Adrenal gland (tissue), 12 donors: Measurements from ENCODE around the gene PINLYP. TPM values are rescaled to one million over a fixed set of nuclear protein-coding genes. Genes with fewer than 3 reads are reported as not detected.
"Not testable (repeated sequence)": the region's sequence is repeated elsewhere in the genome, so short reads cannot be mapped to it uniquely, and the experiment has no call there.

ENCODE experiments used
- DNase-seq, 7 donors: peaks; one replicate each; pipeline ENCODE4 v3.0.0-alpha.2; 2019 to 2020
- H3K27ac ChIP-seq, 5 donors: fragments of 200-600 bp; sonication (generic) in 4 of 5; 1 replicate in 3 of 5; 2 replicates in 2 of 5; pipeline versions ENCODE4 v1.5.1 to v1.8.0; 2016 to 2020; ENCODE audit warnings: mild to moderate bottlenecking in 1 of 5
- H3K27me3 ChIP-seq: fragments of 200-600 bp; 2 replicates; pipeline ENCODE4 v1.8.0; 2021
- H3K36me3 ChIP-seq, 2 donors: fragments of 200-600 bp; replicated peaks in 1 of 2; 1 replicate in 1 of 2; 2 replicates in 1 of 2; pipeline versions ENCODE4 v1.5.1 to v1.8.0; 2018 to 2022
- H3K4me1 ChIP-seq, 2 donors: fragments of 200-600 bp; replicated peaks in 1 of 2; 1 replicate in 1 of 2; 2 replicates in 1 of 2; pipeline versions ENCODE4 v1.5.1 to v1.8.0; 2018 to 2021
- H3K4me3 ChIP-seq, 4 donors: fragments of 200-600 bp; sonication (generic) in 3 of 4; one replicate each; pipeline ENCODE4 v1.5.1; 2016 to 2018
- H3K9me3 ChIP-seq, 3 donors: fragments of 200-600 bp; sonication (generic) in 1 of 3; replicated peaks in 1 of 3; 1 replicate in 2 of 3; 2 replicates in 1 of 3; pipeline versions ENCODE4 v1.5.1 to v1.8.0; 2016 to 2021
- POLR2A ChIP-seq, 2 donors: fragments of 450-650 bp; IDR thresholded peaks; one replicate each; pipeline ENCODE4 v1.6.1; 2017; ENCODE audit warnings: antibody characterized with exemption in 2 of 2, mild to moderate bottlenecking in 2 of 2, moderate library complexity in 1 of 2
- WGBS, 4 donors: extraction: QIAGEN DNeasy Blood & Tissue Kit in 2 of 4; methylation state at CpG; one replicate each; pipeline versions ENCODE4 v1.1.5 to v1.1.7; 2013 to 2017; 5-methylcytosine and 5-hydroxymethylcytosine counted together
- intact Hi-C, 2 donors: fragments of 100-400 bp; cut with DNase I; formaldehyde crosslinking; loops; one replicate each; pipeline versions ENCODE4 v1.14.1 to v1.15.0; 2022 to 2023
- polyA plus RNA-seq, 3 donors: library from polyadenylated mRNA; stranded (reverse); fragments of 200-250 nt in 2 of 3; fragments of 350-450 nt in 1 of 3; fragmentation: Illumina TruSeq in 1 of 3; extraction: RNeasy Lipid Tissue Mini Kit (QIAGEN cat#74804) in 1 of 3; gene quantifications; one replicate each; pipeline ENCODE4 v1.2.3, GENCODE V29; 2013 to 2014
- total RNA-seq, 9 donors: library from RNA; depleted of rRNA in 4 of 9; stranded (reverse); fragments of >200 nt in 4 of 9; fragments of 120-200 nt in 1 of 9; fragmentation: NEBNext Ultra II Directional in 1 of 9; extraction: Animal tissue kit (Norgen Biotek cat#: 25700) in 1 of 9; gene quantifications; one replicate each; pipeline versions ENCODE4 v1.1.0 to v1.2.4, GENCODE V29; 2013 to 2023
- TF ChIP-seq, protein P1 (sequence below), 6 experiments: fragments of 450-650 bp in 4 of 6; fragments of 200-600 bp in 2 of 6; sonication (generic) in 1 of 6; IDR thresholded peaks; 1 replicate in 5 of 6; 2 replicates in 1 of 6; pipeline versions ENCODE4 v1.5.1 to v1.8.0; 2016 to 2021; ENCODE audit warnings: antibody characterized with exemption in 6 of 6, mild to moderate bottlenecking in 2 of 6, moderate library complexity in 1 of 6
- donor health status: healthy with polysubstance abuse.
- donor health status: Bipolar disorder and iron deficiency.
- donor health status: DM: yes; HTN: yes; CAD: no.
- donor health status: DM: no; HTN: no; CAD: no.
- donor health status: DM: no; HTN: no; CAD: no.
- donor health status: DM: yes; HTN: yes; CAD: no.

PINLYP gene
- total and polyA plus RNA-seq, 12 donors = 0.61 to 16.0 (median 4.3) TPM; not detected in 1

DNA sequence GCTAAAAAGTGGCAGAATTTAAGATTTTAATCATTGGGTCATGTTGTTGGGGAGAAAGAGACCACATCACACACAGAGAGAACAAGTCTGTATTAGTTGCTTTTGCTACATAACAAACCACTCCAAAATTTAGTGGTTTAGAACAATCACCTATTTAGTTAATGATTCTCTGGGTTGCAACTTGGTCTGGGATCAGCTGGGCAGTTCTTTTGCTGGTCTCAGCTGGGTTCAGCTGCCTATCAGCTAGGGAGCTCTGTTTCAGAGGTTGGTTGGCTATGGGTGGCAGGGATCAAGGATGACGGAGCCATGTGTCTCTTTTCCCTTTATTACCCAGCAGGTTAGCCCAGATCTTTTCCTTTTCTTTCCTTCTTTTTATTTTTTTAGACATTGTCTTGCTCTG is 8.9 kb downstream of the PINLYP start:
- intact Hi-C loops = no loop called here
- H3K27me3 ChIP-seq = no peaks in the 10 kb centered on the region
- peaks cover 0 to 5% of the 10 kb centered on the region in 2 donors for H3K36me3 ChIP-seq
- 94 to 100% (median 99%) methylated on average over 1 of the region's 1 CpG for WGBS, 4 donors
- H3K4me3 ChIP-seq = no peak overlapping the region
- peak overlapping the region in 4 of 5 donors; percentile 5 to 74 (median 50) for H3K27ac ChIP-seq
- H3K9me3 ChIP-seq = no peaks in the 10 kb centered on the region
- peaks cover 4 to 24% of the 10 kb centered on the region in 2 donors for H3K4me1 ChIP-seq
- DNase-seq = no peak
- TF ChIP-seq POLR2A (IDR thresholded peaks at IDR 0.05) = no peak
- TF ChIP-seq, protein P1, sequence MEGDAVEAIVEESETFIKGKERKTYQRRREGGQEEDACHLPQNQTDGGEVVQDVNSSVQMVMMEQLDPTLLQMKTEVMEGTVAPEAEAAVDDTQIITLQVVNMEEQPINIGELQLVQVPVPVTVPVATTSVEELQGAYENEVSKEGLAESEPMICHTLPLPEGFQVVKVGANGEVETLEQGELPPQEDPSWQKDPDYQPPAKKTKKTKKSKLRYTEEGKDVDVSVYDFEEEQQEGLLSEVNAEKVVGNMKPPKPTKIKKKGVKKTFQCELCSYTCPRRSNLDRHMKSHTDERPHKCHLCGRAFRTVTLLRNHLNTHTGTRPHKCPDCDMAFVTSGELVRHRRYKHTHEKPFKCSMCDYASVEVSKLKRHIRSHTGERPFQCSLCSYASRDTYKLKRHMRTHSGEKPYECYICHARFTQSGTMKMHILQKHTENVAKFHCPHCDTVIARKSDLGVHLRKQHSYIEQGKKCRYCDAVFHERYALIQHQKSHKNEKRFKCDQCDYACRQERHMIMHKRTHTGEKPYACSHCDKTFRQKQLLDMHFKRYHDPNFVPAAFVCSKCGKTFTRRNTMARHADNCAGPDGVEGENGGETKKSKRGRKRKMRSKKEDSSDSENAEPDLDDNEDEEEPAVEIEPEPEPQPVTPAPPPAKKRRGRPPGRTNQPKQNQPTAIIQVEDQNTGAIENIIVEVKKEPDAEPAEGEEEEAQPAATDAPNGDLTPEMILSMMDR (IDR thresholded peaks at IDR 0.05) = no peak

DNA sequence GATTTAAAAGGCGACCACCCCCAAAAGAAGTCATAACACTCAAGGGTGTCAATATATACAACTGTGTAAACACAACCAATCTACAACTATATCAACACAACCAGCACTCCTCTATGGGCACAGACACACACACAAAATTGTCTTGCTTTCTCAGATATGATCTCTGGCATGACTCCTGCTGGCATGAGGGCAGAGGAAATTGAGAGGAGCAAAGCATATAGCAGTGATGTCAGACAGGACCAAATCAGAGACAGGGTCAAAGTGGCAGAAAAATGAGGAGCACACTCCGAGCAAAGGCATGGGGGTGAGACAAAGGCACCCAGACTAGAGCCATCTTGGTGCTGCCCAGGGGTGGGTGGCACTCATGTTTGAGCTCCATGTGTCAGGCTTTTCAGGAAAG is 10.7 kb downstream of the PINLYP start:
- peaks cover 0 to 18% of the 10 kb centered on the region in 2 donors for H3K36me3 ChIP-seq
- TF ChIP-seq POLR2A (IDR thresholded peaks at IDR 0.05) = no peak
- TF ChIP-seq, protein P1 (IDR thresholded peaks at IDR 0.05) = no peak
- no peak overlapping the region for H3K27ac ChIP-seq
- H3K27me3 ChIP-seq = no peaks in the 10 kb centered on the region
- WGBS, 4 donors = 62 to 90% (median 63%) methylated on average over 2 of the region's 2 CpGs
- no peak for DNase-seq
- H3K4me1 ChIP-seq = peaks cover 4 to 16% of the 10 kb centered on the region in 2 donors
- no peak overlapping the region for H3K4me3 ChIP-seq
- intact Hi-C loops = no loop called here
- H3K9me3 ChIP-seq = no peaks in the 10 kb centered on the region

DNA sequence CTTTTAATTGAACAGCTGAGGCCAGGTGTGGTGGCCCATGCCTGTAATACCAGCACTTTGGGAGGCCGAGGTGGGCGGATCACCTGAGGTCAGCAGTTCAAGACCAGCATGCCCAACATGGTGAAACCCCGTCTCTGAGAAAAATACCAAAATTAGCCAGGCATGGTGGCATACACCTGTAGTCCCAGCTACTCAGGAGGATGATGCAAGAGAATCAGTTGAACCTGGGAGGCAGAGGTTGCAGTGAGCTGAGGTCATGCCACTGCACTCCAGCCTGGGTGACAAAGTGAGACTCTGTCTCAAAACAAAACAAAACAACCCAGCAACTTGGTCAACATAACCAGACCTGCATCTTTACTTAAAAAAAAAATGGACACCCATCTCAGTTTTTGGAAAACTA is 11.4 kb downstream of the PINLYP start:
- H3K9me3 ChIP-seq, H3K4me3 ChIP-seq, DNase-seq, intact Hi-C loops, H3K27ac ChIP-seq, H3K4me1 ChIP-seq, H3K27me3 ChIP-seq: not testable (repeated sequence)
- 95 to 100% (median 98%) methylated on average over 3 of the region's 3 CpGs for WGBS, 4 donors
- H3K36me3 ChIP-seq = peaks cover 0 to 24% of the 10 kb centered on the region in 2 donors

DNA sequence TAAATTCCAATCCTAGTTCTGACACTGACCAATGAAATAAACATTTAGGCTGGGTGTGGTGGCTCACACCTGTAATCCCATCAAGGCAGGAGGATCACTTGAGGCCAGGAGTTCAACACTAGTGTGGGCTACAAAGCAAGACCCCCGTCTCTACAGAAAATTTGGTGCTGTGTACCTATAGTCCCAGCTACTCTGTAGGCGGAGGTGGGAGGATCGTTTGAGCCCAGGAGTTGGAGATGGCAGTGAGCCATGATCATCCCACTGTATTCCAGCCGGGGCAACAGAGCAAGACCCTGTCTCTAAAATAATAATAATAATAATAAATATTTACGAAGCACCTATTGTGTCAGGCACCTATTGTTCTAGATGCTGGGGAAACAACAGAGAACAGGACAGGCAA is 13.7 kb downstream of the PINLYP start:
- TF ChIP-seq POLR2A (IDR thresholded peaks at IDR 0.05) = no peak
- TF ChIP-seq, protein P1 (IDR thresholded peaks at IDR 0.05) = no peak
- H3K9me3 ChIP-seq = no peaks in the 10 kb centered on the region
- H3K4me1 ChIP-seq = peaks cover 4 to 10% of the 10 kb centered on the region in 2 donors
- no peak overlapping the region for H3K27ac ChIP-seq
- DNase-seq = no peak
- intact Hi-C loops = no loop called here
- 81 to 90% (median 85%) methylated on average over 5 of the region's 5 CpGs for WGBS, 4 donors
- H3K36me3 ChIP-seq = peaks cover 0 to 42% of the 10 kb centered on the region in 2 donors
- no peaks in the 10 kb centered on the region for H3K27me3 ChIP-seq
- no peak overlapping the region for H3K4me3 ChIP-seq

DNA sequence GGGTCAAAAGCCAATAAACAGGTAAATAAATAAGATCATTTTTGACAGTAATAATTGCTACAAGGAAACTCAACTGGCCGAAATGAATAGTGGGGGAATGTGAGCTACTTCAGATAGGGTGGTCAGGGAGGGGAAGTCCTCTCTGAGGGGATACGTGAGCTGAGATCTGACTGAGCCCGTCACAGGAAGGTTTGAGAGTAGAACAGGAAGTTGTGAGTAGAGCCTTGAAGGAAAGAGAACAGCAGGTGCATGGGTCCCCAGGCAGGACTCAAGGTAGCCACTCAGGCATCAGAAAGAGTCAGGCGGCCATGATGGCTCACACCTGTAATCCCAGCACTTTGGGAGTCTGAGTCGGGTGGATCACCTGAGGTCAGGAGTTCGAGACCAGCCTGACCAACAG is 14.1 kb downstream of the PINLYP start:
- no peaks in the 10 kb centered on the region for H3K9me3 ChIP-seq
- TF ChIP-seq POLR2A (IDR thresholded peaks at IDR 0.05) = no peak
- TF ChIP-seq, protein P1 (IDR thresholded peaks at IDR 0.05) = no peak
- H3K36me3 ChIP-seq = peaks cover 0 to 42% of the 10 kb centered on the region in 2 donors
- WGBS, 4 donors = 76 to 89% (median 82%) methylated on average over 6 of the region's 6 CpGs
- H3K27ac ChIP-seq = no peak overlapping the region
- no peak overlapping the region for H3K4me3 ChIP-seq
- intact Hi-C loops = loop anchor here (5.0 to 10.0 kb wide), 3 partner anchors 32 to 65 kb away; no protein-coding TSS in a partner anchor
- no peaks in the 10 kb centered on the region for H3K27me3 ChIP-seq
- DNase-seq = no peak
- H3K4me1 ChIP-seq = peaks cover 8 to 10% of the 10 kb centered on the region in 2 donors
